Liver (tissue), 9 donors: ENCODE measurements around the gene GRID1. TPM values are rescaled to one million over a fixed set of nuclear protein-coding genes. Genes with fewer than 3 reads are reported as not detected.

Source experiments
- DNase-seq: peaks from one replicate; pipeline ENCODE4 v3.0.0-alpha.2; 2017; ENCODE audit warnings: low spot score
- H3K27ac ChIP-seq, 2 donors: one replicate each; pipeline ENCODE4 v1.7.0; 2013; ENCODE audit warnings: inconsistent platforms in 2 of 2, low read length in 2 of 2, control low read depth in 1 of 2, low read depth in 1 of 2, mild to moderate bottlenecking in 1 of 2
- H3K27me3 ChIP-seq, 4 donors: one replicate each; pipeline versions ENCODE4 v1.6.1 to v1.7.0; 2013; ENCODE audit warnings: low read length in 3 of 4, inconsistent platforms in 1 of 4, mild to moderate bottlenecking in 1 of 4, moderate library complexity in 1 of 4; ENCODE audit not compliant: control insufficient read depth in 4 of 4, insufficient read depth in 4 of 4
- H3K36me3 ChIP-seq, 4 donors: one replicate each; pipeline versions ENCODE4 v1.6.1 to v1.7.0; 2013; ENCODE audit warnings: low read length in 3 of 4, mild to moderate bottlenecking in 3 of 4, low read depth in 1 of 4, moderate library complexity in 1 of 4; ENCODE audit not compliant: control insufficient read depth in 4 of 4, insufficient read depth in 3 of 4
- H3K4me1 ChIP-seq, 4 donors: one replicate each; pipeline versions ENCODE4 v1.6.1 to v1.7.0; 2013; ENCODE audit warnings: low read length in 3 of 4, mild to moderate bottlenecking in 3 of 4, moderate library complexity in 1 of 4; ENCODE audit not compliant: control insufficient read depth in 4 of 4, insufficient read depth in 4 of 4
- H3K4me3 ChIP-seq, 3 donors: one replicate each; pipeline versions ENCODE4 v1.6.1 to v1.7.0; 2013; ENCODE audit warnings: low read length in 3 of 3, control low read depth in 1 of 3, low read depth in 1 of 3, mild to moderate bottlenecking in 1 of 3
- H3K9ac ChIP-seq, 2 donors: one replicate each; pipeline ENCODE4 v1.7.0; 2013; ENCODE audit warnings: low read length in 2 of 2, mild to moderate bottlenecking in 2 of 2, moderate library complexity in 2 of 2, control low read depth in 1 of 2, low read depth in 1 of 2
- H3K9me3 ChIP-seq, 4 donors: one replicate each; pipeline versions ENCODE4 v1.6.1 to v1.7.0; 2013; ENCODE audit warnings: low read length in 3 of 4; ENCODE audit not compliant: control insufficient read depth in 4 of 4
- ATF3 ChIP-seq: IDR thresholded peaks from 2 replicates; pipeline ENCODE4 v1.6.1; 2016; ENCODE audit warnings: antibody characterized with exemption
- CTCF ChIP-seq: fragments of 150-350 bp; IDR thresholded peaks from 2 replicates; pipeline ENCODE4 v1.5.1; 2017; ENCODE audit warnings: improper control_type of control experiment, low read depth, low read length; ENCODE audit not compliant: missing input control
- EGR1 ChIP-seq, 2 donors: IDR thresholded peaks; 2 replicates each; pipeline ENCODE4 v1.6.1; 2016 to 2018; ENCODE audit warnings: antibody characterized with exemption in 2 of 2, low read depth in 2 of 2
- FOXA1 ChIP-seq: IDR thresholded peaks from 2 replicates; pipeline ENCODE4 v1.6.1; 2016; ENCODE audit warnings: antibody characterized with exemption
- FOXA2 ChIP-seq: IDR thresholded peaks from 2 replicates; pipeline ENCODE4 v1.6.1; 2016; ENCODE audit warnings: antibody characterized with exemption
- GABPA ChIP-seq, 2 donors: IDR thresholded peaks in 1 of 2; conservative IDR thresholded peaks in 1 of 2; 2 replicates each; pipeline ENCODE4 v1.6.1; 2016; ENCODE audit warnings: antibody characterized with exemption in 2 of 2, mild to moderate bottlenecking in 1 of 2, moderate library complexity in 1 of 2
- JUND ChIP-seq, 2 donors: IDR thresholded peaks; 2 replicates each; pipeline ENCODE4 v1.6.1; 2016; ENCODE audit warnings: antibody characterized with exemption in 2 of 2
- RAD21 ChIP-seq, 2 donors: IDR thresholded peaks; 2 replicates each; pipeline ENCODE4 v1.6.1; 2016; ENCODE audit warnings: antibody characterized with exemption in 2 of 2, mild to moderate bottlenecking in 2 of 2
- REST ChIP-seq: IDR thresholded peaks from 2 replicates; pipeline ENCODE4 v1.6.1; 2016; ENCODE audit warnings: antibody characterized with exemption, mild to moderate bottlenecking
- SP1 ChIP-seq: IDR thresholded peaks from 2 replicates; pipeline ENCODE4 v1.6.1; 2018; ENCODE audit warnings: antibody characterized with exemption, mild to moderate bottlenecking
- TAF1 ChIP-seq: conservative IDR thresholded peaks from 2 replicates; pipeline ENCODE4 v1.6.1; 2016; ENCODE audit warnings: antibody characterized with exemption, mild to moderate bottlenecking
- YY1 ChIP-seq: IDR thresholded peaks from 2 replicates; pipeline ENCODE4 v1.6.1; 2016; ENCODE audit warnings: antibody characterized with exemption, mild to moderate bottlenecking
- ZBTB33 ChIP-seq: IDR thresholded peaks from 2 replicates; pipeline ENCODE4 v1.6.1; 2016; ENCODE audit warnings: antibody characterized with exemption
- WGBS: extraction: QIAGEN DNeasy Blood & Tissue Kit; methylation state at CpG from one replicate; pipeline ENCODE4 v1.1.7; 2013; 5-methylcytosine and 5-hydroxymethylcytosine counted together
- polyA plus RNA-seq, 2 donors: library from polyadenylated mRNA; stranded (reverse) in 1 of 2; unstranded in 1 of 2; fragments of 200-250 nt in 1 of 2; fragments of >200 nt in 1 of 2; fragmentation: Nextera tagmentation in 1 of 2; extraction: Ambion mirVana in 1 of 2; gene quantifications; one replicate each; pipeline versions ENCODE4 v1.2.1 to v1.2.3, GENCODE V29; 2013 to 2015
- total RNA-seq, 2 donors: library from RNA; depleted of rRNA; stranded (reverse); fragments of >200 nt; gene quantifications; one replicate each; pipeline ENCODE4 v1.2.3, GENCODE V29; 2014
- donor health status: healthy.
- donor health status: healthy.
- donor health status: healthy.
- donor health status: healthy.
- donor health status: healthy.

GRID1 gene
- total and polyA plus RNA-seq, 4 donors = 0.09 to 0.17 (median 0.14) TPM; not detected in 1

GRCh38 chr10:86130041-86130440 lies 236.6 kb downstream of the GRID1 start:
- no peaks in the 10 kb centered on the region for H3K27me3 ChIP-seq
- no peaks in the 10 kb centered on the region for H3K36me3 ChIP-seq
- H3K4me3 ChIP-seq = no peak overlapping the region
- DNase-seq = no peak
- H3K9ac ChIP-seq = no peak overlapping the region
- H3K27ac ChIP-seq = no peak overlapping the region
- no peaks in the 10 kb centered on the region for H3K9me3 ChIP-seq
- no peaks in the 10 kb centered on the region for H3K4me1 ChIP-seq
- TF ChIP-seq YY1 (no peak), ATF3 (no peak), FOXA1 (no peak), ZBTB33 (no peak), EGR1 (IDR thresholded peaks at IDR 0.05; ENCODE audit: low read depth in 2 of 2) (no peak), JUND (IDR thresholded peaks at IDR 0.05) (no peak), GABPA (IDR thresholded peaks at IDR 0.05 in 1 of 2, conservative IDR thresholded peaks at IDR 0.05 in 1 of 2) (no peak), SP1 (no peak), TAF1 (no peak), RAD21 (IDR thresholded peaks at IDR 0.05) (no peak)

- Histone ChIP-seq H3K9me3 (no peaks in the 10 kb centered on the region), H3K9ac (no peak overlapping the region), H3K4me1 (peaks cover 0 to 4% (median 0%) of the 10 kb centered on the region in 4 donors), H3K4me3 (no peak overlapping the region), H3K27ac (no peak overlapping the region), H3K36me3 (no peaks in the 10 kb centered on the region), H3K27me3 (no peaks in the 10 kb centered on the region)
- TF ChIP-seq ATF3 = no peak
- TF ChIP-seq FOXA2 = no peak
- TF ChIP-seq GABPA (IDR thresholded peaks at IDR 0.05 in 1 of 2, conservative IDR thresholded peaks at IDR 0.05 in 1 of 2) = no peak
- TF ChIP-seq CTCF = no peak
- no peak for TF ChIP-seq ZBTB33
- TF ChIP-seq REST = no peak
- no peak for TF ChIP-seq RAD21 (IDR thresholded peaks at IDR 0.05)
- no peak for TF ChIP-seq TAF1
- no peak for TF ChIP-seq YY1
- TF ChIP-seq EGR1 (IDR thresholded peaks at IDR 0.05; ENCODE audit: low read depth in 2 of 2) = no peak
- 77% methylated on average over 5 of the region's 5 CpGs for WGBS
- DNase-seq = no peak
Measured at GRCh38 chr10:86128360-86128759, 238.2 kb downstream of the GRID1 start.
